ENCODE measurements around the gene BLCAP. TPM values are rescaled to one million over a fixed set of nuclear protein-coding genes. Genes with fewer than 3 reads are reported as not detected.

Gene BLCAP
- total RNA-seq, 1 experiment from 2014 or later: 129 TPM

DNA sequence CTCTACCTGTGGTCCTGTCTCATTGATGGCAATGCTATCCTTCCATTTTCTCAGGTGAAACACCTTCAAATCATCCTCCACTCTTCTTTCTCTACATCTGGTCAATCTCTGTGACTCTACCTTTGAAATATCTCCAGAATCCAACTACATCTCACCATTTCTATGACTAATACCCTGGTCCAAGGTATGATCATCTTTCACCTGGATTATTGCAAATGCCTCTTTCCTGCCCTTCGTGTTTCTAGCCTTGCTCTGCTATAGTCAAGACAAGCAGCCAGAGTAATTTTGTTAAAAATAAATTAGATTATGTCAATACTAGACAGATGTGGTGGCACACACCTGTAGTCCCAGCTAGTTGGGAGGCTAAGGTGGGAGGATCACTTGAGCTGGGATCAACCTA lies 17.8 kb upstream of the BLCAP start:
- Histone ChIP-seq H3K4me1 (peaks cover 42% of the 10 kb centered on the region), H3K4me3 (ENCODE audit: low read depth, low read length) (no peak overlapping the region), H3K9me3 (no peaks in the 10 kb centered on the region), H3K36me3 (ENCODE audit: control insufficient read depth, insufficient read depth, low read length) (no peaks in the 10 kb centered on the region), H3K27me3 (replicated peaks; ENCODE audit: control insufficient read depth, insufficient read depth, low read length) (no peaks in the 10 kb centered on the region)
- Mint-ChIP-seq H3K4me3 (ENCODE audit: unreplicated experiment) (no peak overlapping the region), H3K27me3 (ENCODE audit: insufficient read depth, unreplicated experiment) (no peaks in the 10 kb centered on the region), H3K4me1 (ENCODE audit: low read depth, unreplicated experiment) (peaks cover 39% of the 10 kb centered on the region), H3K27ac (ENCODE audit: unreplicated experiment) (no peak overlapping the region), H3K9me3 (ENCODE audit: unreplicated experiment) (peaks cover 11% of the 10 kb centered on the region), H3K36me3 (ENCODE audit: insufficient read depth, unreplicated experiment) (peaks cover 6% of the 10 kb centered on the region)
- TF ChIP-seq, protein P1, sequence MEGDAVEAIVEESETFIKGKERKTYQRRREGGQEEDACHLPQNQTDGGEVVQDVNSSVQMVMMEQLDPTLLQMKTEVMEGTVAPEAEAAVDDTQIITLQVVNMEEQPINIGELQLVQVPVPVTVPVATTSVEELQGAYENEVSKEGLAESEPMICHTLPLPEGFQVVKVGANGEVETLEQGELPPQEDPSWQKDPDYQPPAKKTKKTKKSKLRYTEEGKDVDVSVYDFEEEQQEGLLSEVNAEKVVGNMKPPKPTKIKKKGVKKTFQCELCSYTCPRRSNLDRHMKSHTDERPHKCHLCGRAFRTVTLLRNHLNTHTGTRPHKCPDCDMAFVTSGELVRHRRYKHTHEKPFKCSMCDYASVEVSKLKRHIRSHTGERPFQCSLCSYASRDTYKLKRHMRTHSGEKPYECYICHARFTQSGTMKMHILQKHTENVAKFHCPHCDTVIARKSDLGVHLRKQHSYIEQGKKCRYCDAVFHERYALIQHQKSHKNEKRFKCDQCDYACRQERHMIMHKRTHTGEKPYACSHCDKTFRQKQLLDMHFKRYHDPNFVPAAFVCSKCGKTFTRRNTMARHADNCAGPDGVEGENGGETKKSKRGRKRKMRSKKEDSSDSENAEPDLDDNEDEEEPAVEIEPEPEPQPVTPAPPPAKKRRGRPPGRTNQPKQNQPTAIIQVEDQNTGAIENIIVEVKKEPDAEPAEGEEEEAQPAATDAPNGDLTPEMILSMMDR (IDR thresholded peaks at IDR 0.05; ENCODE audit: insufficient read depth in 1 of 2, low read depth in 1 of 2, low read length in 1 of 2, severe bottlenecking in 1 of 2, unreplicated experiment in 1 of 2): no peak
- ChIA-PET CTCF (interaction anchor here (1.0 kb wide), 1 partner anchor 19 kb away, joined by 3 read pairs; no protein-coding TSS in a partner anchor), POLR2A (no interaction called here)
- BruUV-seq (replicated peaks): no TSS peak
- DNase-seq: peak in 1 of 2 experiments; percentile 24
- intact Hi-C loops (cut with micrococcal nuclease; ENCODE audit: unreplicated experiment): no loop called here

DNA sequence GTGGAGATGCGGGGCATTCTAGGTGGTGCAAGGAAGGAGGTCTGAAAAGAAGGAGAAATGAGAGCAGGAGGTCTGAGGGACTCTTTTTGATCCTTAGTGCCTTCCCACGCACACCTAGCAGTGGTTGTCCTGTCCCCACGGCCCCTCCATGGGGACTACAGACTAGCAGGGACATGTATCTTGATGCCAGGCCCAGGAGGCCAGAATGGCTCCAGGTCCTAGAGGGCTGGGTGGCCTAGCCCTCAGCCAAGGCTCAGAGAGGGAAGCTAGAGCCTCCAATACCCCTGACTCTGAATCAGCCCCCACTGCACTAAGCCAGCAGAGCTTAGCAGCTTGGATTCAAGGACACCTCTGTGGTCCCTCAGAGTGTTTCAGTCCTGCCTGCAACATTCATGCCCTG lies 16.7 kb upstream of the BLCAP start:
- POLR2A ChIA-PET: interaction anchor here (0.5 kb wide), 1 partner anchor 185 kb away, joined by 4 read pairs; no protein-coding TSS in a partner anchor
- BruUV-seq (replicated peaks): no TSS peak
- peaks cover 45% of the 10 kb centered on the region for H3K4me1 ChIP-seq
- no peaks in the 10 kb centered on the region for H3K9me3 ChIP-seq
- peaks cover 6% of the 10 kb centered on the region for H3K36me3 Mint-ChIP-seq (ENCODE audit: insufficient read depth, unreplicated experiment)
- no peaks in the 10 kb centered on the region for H3K27me3 ChIP-seq (replicated peaks; ENCODE audit: control insufficient read depth, insufficient read depth, low read length)
- H3K4me1 Mint-ChIP-seq (ENCODE audit: low read depth, unreplicated experiment): peaks cover 41% of the 10 kb centered on the region
- no peak overlapping the region for H3K4me3 ChIP-seq (ENCODE audit: low read depth, low read length)
- intact Hi-C loops (cut with micrococcal nuclease; ENCODE audit: unreplicated experiment): no loop called here
- no peaks in the 10 kb centered on the region for H3K27me3 Mint-ChIP-seq (ENCODE audit: insufficient read depth, unreplicated experiment)
- H3K9me3 Mint-ChIP-seq (ENCODE audit: unreplicated experiment): peaks cover 11% of the 10 kb centered on the region
- CTCF ChIA-PET: interaction anchor here (0.7 to 1.3 kb wide), 6 partner anchors 20 to 366 kb away, joined by 3 to 7 read pairs (median 4); partner anchors contain the start of genes MROH8 and RPN2
- TF ChIP-seq, protein P1 (IDR thresholded peaks at IDR 0.05; ENCODE audit: insufficient read depth in 1 of 2, low read depth in 1 of 2, low read length in 1 of 2, severe bottlenecking in 1 of 2, unreplicated experiment in 1 of 2): no peak
- peak in 1 of 2 experiments; percentile 42 for DNase-seq
- no peak overlapping the region for H3K4me3 Mint-ChIP-seq (ENCODE audit: unreplicated experiment)
- peak overlapping the region; percentile 23 for H3K27ac Mint-ChIP-seq (ENCODE audit: unreplicated experiment)
- no peaks in the 10 kb centered on the region for H3K36me3 ChIP-seq (ENCODE audit: control insufficient read depth, insufficient read depth, low read length)

DNA sequence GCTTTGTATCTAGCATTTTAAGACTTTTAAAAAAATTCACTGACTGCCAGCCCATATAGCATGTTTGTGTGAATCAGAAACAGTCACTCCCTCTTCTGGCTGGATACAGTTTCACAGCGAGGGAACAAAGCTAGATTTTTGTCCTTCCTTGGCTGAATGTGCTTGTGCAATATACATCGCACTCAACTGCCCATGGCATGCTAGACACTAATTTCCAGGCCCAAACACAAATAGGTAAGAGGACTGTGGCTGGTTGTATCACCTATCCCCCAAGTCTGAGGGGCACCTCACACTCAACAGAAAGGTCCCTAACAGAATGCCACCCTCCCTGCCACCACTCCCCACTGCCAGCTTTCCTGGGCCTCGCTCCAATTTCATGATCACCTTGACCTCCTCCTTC lies 16.2 kb upstream of the BLCAP start:
- Histone ChIP-seq H3K4me3 (ENCODE audit: low read depth, low read length) (no peak overlapping the region), H3K9me3 (no peaks in the 10 kb centered on the region), H3K36me3 (ENCODE audit: control insufficient read depth, insufficient read depth, low read length) (no peaks in the 10 kb centered on the region), H3K4me1 (peaks cover 51% of the 10 kb centered on the region), H3K27me3 (replicated peaks; ENCODE audit: control insufficient read depth, insufficient read depth, low read length) (no peaks in the 10 kb centered on the region)
- Mint-ChIP-seq H3K4me1 (ENCODE audit: low read depth, unreplicated experiment) (peaks cover 46% of the 10 kb centered on the region), H3K27me3 (ENCODE audit: insufficient read depth, unreplicated experiment) (no peaks in the 10 kb centered on the region), H3K27ac (ENCODE audit: unreplicated experiment) (peak overlapping the region; percentile 23), H3K4me3 (ENCODE audit: unreplicated experiment) (no peak overlapping the region), H3K36me3 (ENCODE audit: insufficient read depth, unreplicated experiment) (peaks cover 6% of the 10 kb centered on the region), H3K9me3 (ENCODE audit: unreplicated experiment) (peaks cover 13% of the 10 kb centered on the region)
- peak; percentile 71 to 76 for DNase-seq
- ChIA-PET POLR2A (interaction anchor here (0.5 kb wide), 1 partner anchor 276 kb away, joined by 3 read pairs; no protein-coding TSS in a partner anchor), CTCF (interaction anchor here (0.6 to 1.3 kb wide), 6 partner anchors 21 to 365 kb away, joined by 3 to 7 read pairs (median 4); partner anchors contain the start of genes MROH8 and RPN2)
- no TSS peak for BruUV-seq (replicated peaks)
- TF ChIP-seq, protein P1 (IDR thresholded peaks at IDR 0.05; ENCODE audit: insufficient read depth in 1 of 2, low read depth in 1 of 2, low read length in 1 of 2, severe bottlenecking in 1 of 2, unreplicated experiment in 1 of 2): peak; percentile 66 to 81
- intact Hi-C loops (cut with micrococcal nuclease; ENCODE audit: unreplicated experiment): no loop called here

Data from Caco-2 (cell line).